ENCODE measurements around the gene SYTL1. TPM values are rescaled to one million over a fixed set of nuclear protein-coding genes. Genes with fewer than 3 reads are reported as not detected.

The SYTL1 gene
- polyA plus RNA-seq, 1 of the 3 experiments (the other 2 are of a cell fraction), result 3.0 TPM

DNA sequence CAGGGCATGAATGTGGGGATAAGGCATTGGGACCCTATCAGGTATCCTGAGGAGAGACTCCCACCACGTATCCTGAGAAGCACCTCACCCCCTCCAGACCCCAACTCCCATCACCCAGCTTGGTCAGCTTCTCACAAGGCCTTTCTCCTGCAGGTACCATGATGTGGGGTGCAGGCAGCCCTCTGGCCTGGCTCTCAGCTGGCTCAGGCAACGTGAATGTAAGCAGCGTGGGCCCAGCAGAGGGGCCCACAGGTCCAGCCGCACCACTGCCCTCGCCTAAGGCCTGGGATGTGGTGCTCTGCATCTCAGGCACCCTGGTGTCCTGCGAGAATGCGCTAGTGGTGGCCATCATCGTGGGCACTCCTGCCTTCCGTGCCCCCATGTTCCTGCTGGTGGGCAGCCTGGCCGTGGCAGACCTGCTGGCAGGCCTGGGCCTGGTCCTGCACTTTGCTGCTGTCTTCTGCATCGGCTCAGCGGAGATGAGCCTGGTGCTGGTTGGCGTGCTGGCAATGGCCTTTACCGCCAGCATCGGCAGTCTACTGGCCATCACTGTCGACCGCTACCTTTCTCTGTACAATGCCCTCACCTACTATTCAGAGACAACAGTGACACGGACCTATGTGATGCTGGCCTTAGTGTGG lies 51.9 kb downstream of the SYTL1 start (continued):
- TF ChIP-seq, protein P1, sequence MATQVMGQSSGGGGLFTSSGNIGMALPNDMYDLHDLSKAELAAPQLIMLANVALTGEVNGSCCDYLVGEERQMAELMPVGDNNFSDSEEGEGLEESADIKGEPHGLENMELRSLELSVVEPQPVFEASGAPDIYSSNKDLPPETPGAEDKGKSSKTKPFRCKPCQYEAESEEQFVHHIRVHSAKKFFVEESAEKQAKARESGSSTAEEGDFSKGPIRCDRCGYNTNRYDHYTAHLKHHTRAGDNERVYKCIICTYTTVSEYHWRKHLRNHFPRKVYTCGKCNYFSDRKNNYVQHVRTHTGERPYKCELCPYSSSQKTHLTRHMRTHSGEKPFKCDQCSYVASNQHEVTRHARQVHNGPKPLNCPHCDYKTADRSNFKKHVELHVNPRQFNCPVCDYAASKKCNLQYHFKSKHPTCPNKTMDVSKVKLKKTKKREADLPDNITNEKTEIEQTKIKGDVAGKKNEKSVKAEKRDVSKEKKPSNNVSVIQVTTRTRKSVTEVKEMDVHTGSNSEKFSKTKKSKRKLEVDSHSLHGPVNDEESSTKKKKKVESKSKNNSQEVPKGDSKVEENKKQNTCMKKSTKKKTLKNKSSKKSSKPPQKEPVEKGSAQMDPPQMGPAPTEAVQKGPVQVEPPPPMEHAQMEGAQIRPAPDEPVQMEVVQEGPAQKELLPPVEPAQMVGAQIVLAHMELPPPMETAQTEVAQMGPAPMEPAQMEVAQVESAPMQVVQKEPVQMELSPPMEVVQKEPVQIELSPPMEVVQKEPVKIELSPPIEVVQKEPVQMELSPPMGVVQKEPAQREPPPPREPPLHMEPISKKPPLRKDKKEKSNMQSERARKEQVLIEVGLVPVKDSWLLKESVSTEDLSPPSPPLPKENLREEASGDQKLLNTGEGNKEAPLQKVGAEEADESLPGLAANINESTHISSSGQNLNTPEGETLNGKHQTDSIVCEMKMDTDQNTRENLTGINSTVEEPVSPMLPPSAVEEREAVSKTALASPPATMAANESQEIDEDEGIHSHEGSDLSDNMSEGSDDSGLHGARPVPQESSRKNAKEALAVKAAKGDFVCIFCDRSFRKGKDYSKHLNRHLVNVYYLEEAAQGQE (IDR thresholded peaks at IDR 0.05; ENCODE audit: low read depth, low read length), result no peak

DNA sequence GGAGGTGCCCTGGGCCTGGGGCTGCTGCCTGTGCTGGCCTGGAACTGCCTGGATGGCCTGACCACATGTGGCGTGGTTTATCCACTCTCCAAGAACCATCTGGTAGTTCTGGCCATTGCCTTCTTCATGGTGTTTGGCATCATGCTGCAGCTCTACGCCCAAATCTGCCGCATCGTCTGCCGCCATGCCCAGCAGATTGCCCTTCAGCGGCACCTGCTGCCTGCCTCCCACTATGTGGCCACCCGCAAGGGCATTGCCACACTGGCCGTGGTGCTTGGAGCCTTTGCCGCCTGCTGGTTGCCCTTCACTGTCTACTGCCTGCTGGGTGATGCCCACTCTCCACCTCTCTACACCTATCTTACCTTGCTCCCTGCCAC lies 52.4 kb downstream of the SYTL1 start:
- ChIA-PET POLR2A (interaction anchor here (1.1 to 2.1 kb wide), 3 partner anchors 28 to 278 kb away, joined by 3 to 14 read pairs (median 5); partner anchors contain the start of genes IFI6 and MAP3K6), CTCF (interaction anchor here (0.7 to 20.0 kb wide), 38 partner anchors 8 to 350 kb away, joined by 3 to 731 read pairs (median 6); partner anchors contain the start of genes AHDC1, MAP3K6 and SYTL1)
- WGBS (ENCODE audit: low lambda C conversion rate), result 97% methylated on average over 9 of the region's 9 CpGs

More for the DNA sequence above, 52.4 kb downstream of the SYTL1 start:
- Histone ChIP-seq H3K79me2 (ENCODE audit: insufficient read depth) (peaks cover 11% of the 10 kb centered on the region; the same call in 1 of the 2 replicates), H3K36me3 (replicated peaks in 1 of 2; ENCODE audit: control insufficient read depth in 1 of 2, insufficient read depth in 2 of 2, low read length in 1 of 2) (no peaks in the 10 kb centered on the region), H3K9ac (no peak overlapping the region), H2AFZ (ENCODE audit: low read depth) (no peak overlapping the region), H3K27me3 (ENCODE audit: insufficient read depth) (no peaks in the 10 kb centered on the region; the same call in 1 of the 2 replicates), H4K20me1 (ENCODE audit: insufficient read depth) (no peaks in the 10 kb centered on the region), H3K4me1 (ENCODE audit: control insufficient read depth in 1 of 2, insufficient read depth in 2 of 2, low read depth in 1 of 2, low read length in 1 of 2) (peaks cover 0 to 28% of the 10 kb centered on the region in 2 experiments; a peak in 2 of 4 replicates), H3F3A (replicated peaks; ENCODE audit: insufficient read depth) (peaks cover 12% of the 10 kb centered on the region), H3K9me2 (no peaks in the 10 kb centered on the region), H3K4me3 (ENCODE audit: low read depth in 2 of 2, low read length in 1 of 2) (no peak overlapping the region), H3K4me2 (no peak overlapping the region), H3K9me3 (no peaks in the 10 kb centered on the region), H3K27ac (ENCODE audit: low read depth in 2 of 2, low read length in 1 of 2) (0 out of 4 replicates have a peak overlapping the region, but pooled peaks of 1 of the 2 experiments have one; percentile 15)
- TF ChIP-seq EP300 (IDR thresholded peaks at IDR 0.05; ENCODE audit: borderline replicate concordance in 1 of 2, low read depth in 1 of 2, low read length in 1 of 2) (no peak), NFIC (IDR thresholded peaks at IDR 0.05; ENCODE audit: borderline replicate concordance) (no peak), TEAD4 (IDR thresholded peaks at IDR 0.05; ENCODE audit: borderline replicate concordance, insufficient read depth) (no peak), SIN3A (IDR thresholded peaks at IDR 0.05; ENCODE audit: borderline replicate concordance, low read depth, low read length) (no peak), MXI1 (IDR thresholded peaks at IDR 0.05; ENCODE audit: low read depth, low read length) (no peak), GABPA (IDR thresholded peaks at IDR 0.05; ENCODE audit: low read depth) (no peak), YY1 (IDR thresholded peaks at IDR 0.05; ENCODE audit: low read depth) (no peak), POLR2AphosphoS5 (IDR thresholded peaks at IDR 0.05; ENCODE audit: low read depth, low read length) (no peak), TAF1 (IDR thresholded peaks at IDR 0.05; ENCODE audit: borderline replicate concordance, low read depth, low read length) (no peak), RAD21 (IDR thresholded peaks at IDR 0.05; ENCODE audit: low read length) (no peak), SMC3 (IDR thresholded peaks at IDR 0.05; ENCODE audit: low read depth, low read length) (no peak), ELF1 (IDR thresholded peaks at IDR 0.05) (no peak), CHD2 (IDR thresholded peaks at IDR 0.05; ENCODE audit: low read length, partially characterized antibody) (no peak), EZH2phosphoT487 (IDR thresholded peaks at IDR 0.05; ENCODE audit: borderline replicate concordance, low read depth) (no peak)
- TF ChIP-seq, protein P1 (IDR thresholded peaks at IDR 0.05; ENCODE audit: low read depth, low read length), result no peak
- TF ChIP-seq, protein P2, sequence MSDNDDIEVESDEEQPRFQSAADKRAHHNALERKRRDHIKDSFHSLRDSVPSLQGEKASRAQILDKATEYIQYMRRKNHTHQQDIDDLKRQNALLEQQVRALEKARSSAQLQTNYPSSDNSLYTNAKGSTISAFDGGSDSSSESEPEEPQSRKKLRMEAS (IDR thresholded peaks at IDR 0.05; ENCODE audit: low read depth), result no peak
- TF ChIP-seq, protein P3, sequence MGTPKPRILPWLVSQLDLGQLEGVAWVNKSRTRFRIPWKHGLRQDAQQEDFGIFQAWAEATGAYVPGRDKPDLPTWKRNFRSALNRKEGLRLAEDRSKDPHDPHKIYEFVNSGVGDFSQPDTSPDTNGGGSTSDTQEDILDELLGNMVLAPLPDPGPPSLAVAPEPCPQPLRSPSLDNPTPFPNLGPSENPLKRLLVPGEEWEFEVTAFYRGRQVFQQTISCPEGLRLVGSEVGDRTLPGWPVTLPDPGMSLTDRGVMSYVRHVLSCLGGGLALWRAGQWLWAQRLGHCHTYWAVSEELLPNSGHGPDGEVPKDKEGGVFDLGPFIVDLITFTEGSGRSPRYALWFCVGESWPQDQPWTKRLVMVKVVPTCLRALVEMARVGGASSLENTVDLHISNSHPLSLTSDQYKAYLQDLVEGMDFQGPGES (IDR thresholded peaks at IDR 0.05; ENCODE audit: low read depth, low read length), result no peak
- TF ChIP-seq, protein P4, sequence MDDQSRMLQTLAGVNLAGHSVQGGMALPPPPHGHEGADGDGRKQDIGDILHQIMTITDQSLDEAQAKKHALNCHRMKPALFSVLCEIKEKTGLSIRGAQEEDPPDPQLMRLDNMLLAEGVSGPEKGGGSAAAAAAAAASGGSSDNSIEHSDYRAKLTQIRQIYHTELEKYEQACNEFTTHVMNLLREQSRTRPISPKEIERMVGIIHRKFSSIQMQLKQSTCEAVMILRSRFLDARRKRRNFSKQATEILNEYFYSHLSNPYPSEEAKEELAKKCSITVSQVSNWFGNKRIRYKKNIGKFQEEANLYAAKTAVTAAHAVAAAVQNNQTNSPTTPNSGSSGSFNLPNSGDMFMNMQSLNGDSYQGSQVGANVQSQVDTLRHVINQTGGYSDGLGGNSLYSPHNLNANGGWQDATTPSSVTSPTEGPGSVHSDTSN (IDR thresholded peaks at IDR 0.05), result no peak
- no peak for DNase-seq
